Keratinocyte (primary cell): Measurements from ENCODE around the gene PIAS3. TPM values are rescaled to one million over a fixed set of nuclear protein-coding genes. Genes with fewer than 3 reads are reported as not detected.

ENCODE experiments used
- DNase-seq: peaks from one replicate; pipeline ENCODE4 v3.0.0-alpha.2; 2011; ENCODE audit warnings: low read depth, missing footprints, low spot score
- FAIRE-seq: peaks from 2 replicates; lab custom pipeline; 2011; peaks lifted over from hg19 to GRCh38; lab: Jason Lieb, UNC
- H2AFZ ChIP-seq: 2 replicates; pipeline ENCODE4 v1.6.0; 2012; ENCODE audit warnings: low read length, control low read depth, inconsistent platforms; ENCODE audit not compliant: control insufficient read depth
- H3K27ac ChIP-seq: 2 replicates; pipeline ENCODE4 v1.5.1; 2011; ENCODE audit warnings: low read length; ENCODE audit not compliant: control insufficient read depth, insufficient read depth
- H3K27me3 ChIP-seq: 3 replicates; pipeline ENCODE4 v1.6.0; 2011; ENCODE audit warnings: low read length; ENCODE audit not compliant: control insufficient read depth, insufficient read depth; ENCODE audit errors: extremely low read depth
- H3K36me3 ChIP-seq, 2 experiments: 2 replicates in 1 of 2; 3 replicates in 1 of 2; pipeline ENCODE4 v1.5.1; 2011; ENCODE audit warnings: low read length in 2 of 2, mild to moderate bottlenecking in 1 of 2; ENCODE audit not compliant: control insufficient read depth in 2 of 2, insufficient read depth in 2 of 2; ENCODE audit errors: extremely low read depth in 1 of 2
- H3K4me1 ChIP-seq: 3 replicates; pipeline ENCODE4 v1.5.1; 2011; ENCODE audit warnings: low read length; ENCODE audit not compliant: control insufficient read depth, insufficient read depth; ENCODE audit errors: extremely low read depth
- H3K4me2 ChIP-seq: 3 replicates; pipeline ENCODE4 v1.6.0; 2011; ENCODE audit warnings: low read depth, low read length; ENCODE audit not compliant: control insufficient read depth, insufficient read depth; ENCODE audit errors: extremely low read depth
- H3K4me3 ChIP-seq, 3 experiments: fragments of 200-600 bp in 1 of 3; sonication (generic) in 1 of 3; 2 replicates in 2 of 3; 3 replicates in 1 of 3; pipeline ENCODE4 v1.5.1; 2011 to 2016; ENCODE audit warnings: low read length in 3 of 3, mild to moderate bottlenecking in 3 of 3, control low read depth in 2 of 3, inconsistent platforms in 1 of 3, low read depth in 1 of 3, mixed read lengths in 1 of 3, mixed run types in 1 of 3, moderate library complexity in 1 of 3; ENCODE audit not compliant: control insufficient read depth in 2 of 3, insufficient read depth in 2 of 3; ENCODE audit errors: extremely low read depth in 1 of 3
- H3K79me2 ChIP-seq: 2 replicates; pipeline ENCODE4 v1.6.0; 2012; ENCODE audit warnings: low read length; ENCODE audit not compliant: control insufficient read depth, insufficient read depth
- H3K9ac ChIP-seq: 3 replicates; pipeline ENCODE4 v1.6.0; 2011; ENCODE audit warnings: low read length; ENCODE audit not compliant: control insufficient read depth, insufficient read depth; ENCODE audit errors: extremely low read depth
- H3K9me1 ChIP-seq: 3 replicates; pipeline ENCODE4 v1.6.0; 2011; ENCODE audit warnings: low read length; ENCODE audit not compliant: control insufficient read depth, insufficient read depth; ENCODE audit errors: extremely low read depth
- H3K9me3 ChIP-seq: 2 replicates; pipeline ENCODE4 v1.5.1; 2012; ENCODE audit warnings: low read depth, low read length; ENCODE audit not compliant: control insufficient read depth
- H4K20me1 ChIP-seq: 3 replicates; pipeline ENCODE4 v1.6.0; 2011; ENCODE audit warnings: low read length; ENCODE audit not compliant: control insufficient read depth, insufficient read depth; ENCODE audit errors: extremely low read depth
- EZH2 ChIP-seq: IDR thresholded peaks from one replicate; pipeline ENCODE4 v1.6.1; 2012; ENCODE audit warnings: inconsistent platforms, mild to moderate bottlenecking, low read length, moderate library complexity
- dilution Hi-C: fragments of 300-500 bp; cut with MboI; formaldehyde crosslinking; loops from one replicate; pipeline ENCODE4 v1.7.0; 2020; ENCODE audit warnings: low sequenced_read_pairs; ENCODE audit not compliant: extremely low pct_ligation_motif_present
- polyA plus RNA-seq, 5 experiments: library from polyadenylated mRNA; depleted of rRNA in 3 of 5; stranded (reverse) in 3 of 5; stranded (forward) in 1 of 5; unstranded in 1 of 5; fragments of >200 nt; gene quantifications; 1 replicate in 1 of 5; 2 replicates in 3 of 5; 3 replicates in 1 of 5; pipeline versions ENCODE4 v1.2.1 to v1.2.3, GENCODE V29; 2011 to 2012; ENCODE audit warnings: missing spikeins in 2 of 5, low read depth in 1 of 5, low replicate concordance in 1 of 5
- TF ChIP-seq, protein P1 (sequence below), 3 experiments: IDR thresholded peaks in 1 of 3; conservative IDR thresholded peaks in 1 of 3; optimal IDR thresholded peaks in 1 of 3; 2 replicates in 2 of 3; 3 replicates in 1 of 3; pipeline versions ENCODE3 to v1.5.1; 2011; ENCODE audit warnings: low read length in 3 of 3, mild to moderate bottlenecking in 3 of 3, moderate library complexity in 2 of 3, control low read depth in 1 of 3, inconsistent platforms in 1 of 3; ENCODE audit not compliant: insufficient read depth in 2 of 3; ENCODE audit errors: extremely low read depth in 1 of 3

Gene PIAS3
- polyA plus RNA-seq, 1 donor (not counting 4 experiments of a cell fraction or from before 2014, with no cell fraction given): 26.9 TPM

DNA sequence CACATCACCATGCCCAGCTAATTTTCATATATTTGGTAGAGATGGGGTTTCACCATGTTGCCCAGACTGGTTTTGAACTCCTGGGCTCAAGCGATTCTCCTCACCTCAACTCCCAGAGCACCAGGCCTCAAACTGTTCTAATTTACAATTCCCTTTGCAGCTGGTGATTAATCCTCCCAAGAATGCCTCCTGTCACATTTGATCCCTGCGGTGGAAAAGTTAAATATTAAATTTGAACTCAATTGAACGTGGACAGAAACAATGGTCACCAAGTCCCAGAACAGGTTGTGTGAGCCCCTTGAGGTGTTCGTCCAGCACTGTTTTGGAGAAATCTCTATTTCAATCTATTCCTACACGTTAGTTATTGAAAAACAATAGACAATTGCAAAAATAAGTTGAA is 28.8 kb upstream of the PIAS3 start:
- no peaks in the 10 kb centered on the region for H4K20me1 ChIP-seq

DNA sequence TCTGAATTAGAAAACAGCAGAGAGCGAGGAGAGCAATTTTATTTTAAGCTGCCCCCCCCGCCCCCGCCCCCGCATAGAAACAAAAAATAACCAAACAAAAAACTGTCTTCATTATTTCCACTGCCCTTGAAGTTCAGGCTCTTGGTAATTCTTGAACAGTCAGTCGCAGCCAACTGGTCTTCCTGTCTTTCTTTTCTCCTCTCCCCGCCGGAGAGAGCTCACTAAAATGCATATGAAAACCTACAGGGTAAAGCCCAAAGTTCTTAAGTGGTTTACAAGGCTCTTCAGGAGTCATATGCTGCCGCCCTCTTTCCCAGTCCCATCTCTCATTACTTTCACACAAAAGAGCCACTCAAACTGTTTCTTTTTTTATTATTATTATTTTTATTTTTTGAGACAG is 27.9 kb upstream of the PIAS3 start:
- H3K27ac ChIP-seq: no peak overlapping the region
- peaks cover 20% of the 10 kb centered on the region for H3K4me1 ChIP-seq
- DNase-seq (no peak), FAIRE-seq (no peak)
- dilution Hi-C loops: no loop called here
- no peak overlapping the region for H2AFZ ChIP-seq
- H3K36me3 ChIP-seq: no peaks in the 10 kb centered on the region
- H3K4me3 ChIP-seq: no peak overlapping the region
- TF ChIP-seq, protein P1, sequence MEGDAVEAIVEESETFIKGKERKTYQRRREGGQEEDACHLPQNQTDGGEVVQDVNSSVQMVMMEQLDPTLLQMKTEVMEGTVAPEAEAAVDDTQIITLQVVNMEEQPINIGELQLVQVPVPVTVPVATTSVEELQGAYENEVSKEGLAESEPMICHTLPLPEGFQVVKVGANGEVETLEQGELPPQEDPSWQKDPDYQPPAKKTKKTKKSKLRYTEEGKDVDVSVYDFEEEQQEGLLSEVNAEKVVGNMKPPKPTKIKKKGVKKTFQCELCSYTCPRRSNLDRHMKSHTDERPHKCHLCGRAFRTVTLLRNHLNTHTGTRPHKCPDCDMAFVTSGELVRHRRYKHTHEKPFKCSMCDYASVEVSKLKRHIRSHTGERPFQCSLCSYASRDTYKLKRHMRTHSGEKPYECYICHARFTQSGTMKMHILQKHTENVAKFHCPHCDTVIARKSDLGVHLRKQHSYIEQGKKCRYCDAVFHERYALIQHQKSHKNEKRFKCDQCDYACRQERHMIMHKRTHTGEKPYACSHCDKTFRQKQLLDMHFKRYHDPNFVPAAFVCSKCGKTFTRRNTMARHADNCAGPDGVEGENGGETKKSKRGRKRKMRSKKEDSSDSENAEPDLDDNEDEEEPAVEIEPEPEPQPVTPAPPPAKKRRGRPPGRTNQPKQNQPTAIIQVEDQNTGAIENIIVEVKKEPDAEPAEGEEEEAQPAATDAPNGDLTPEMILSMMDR (optimal IDR thresholded peaks at IDR 0.05 in 1 of 3, IDR thresholded peaks at IDR 0.05 in 1 of 3, conservative IDR thresholded peaks at IDR 0.05 in 1 of 3; ENCODE audit: extremely low read depth in 1 of 3, insufficient read depth in 2 of 3, low read length in 3 of 3): no peak
- no peak for TF ChIP-seq EZH2
- no peak overlapping the region for H3K4me2 ChIP-seq
- no peaks in the 10 kb centered on the region for H3K27me3 ChIP-seq
- H3K9me1 ChIP-seq: no peaks in the 10 kb centered on the region
- no peaks in the 10 kb centered on the region for H3K9me3 ChIP-seq
- H3K9ac ChIP-seq: no peak overlapping the region
- no peaks in the 10 kb centered on the region for H4K20me1 ChIP-seq
- H3K79me2 ChIP-seq: no peaks in the 10 kb centered on the region

More for the DNA sequence above, 28.8 kb upstream of the PIAS3 start:
- Histone ChIP-seq H3K9me1 (no peaks in the 10 kb centered on the region), H3K9me3 (no peaks in the 10 kb centered on the region), H3K36me3 (no peaks in the 10 kb centered on the region), H3K79me2 (no peaks in the 10 kb centered on the region), H3K9ac (no peak overlapping the region), H2AFZ (no peak overlapping the region), H3K4me1 (peaks cover 28% of the 10 kb centered on the region), H3K27me3 (no peaks in the 10 kb centered on the region), H3K4me3 (no peak overlapping the region), H3K27ac (no peak overlapping the region), H3K4me2 (no peak overlapping the region)
- dilution Hi-C loops: no loop called here
- FAIRE-seq (no peak), DNase-seq (no peak)
- TF ChIP-seq EZH2: no peak
- TF ChIP-seq, protein P1 (optimal IDR thresholded peaks at IDR 0.05 in 1 of 3, IDR thresholded peaks at IDR 0.05 in 1 of 3, conservative IDR thresholded peaks at IDR 0.05 in 1 of 3; ENCODE audit: extremely low read depth in 1 of 3, insufficient read depth in 2 of 3, low read length in 3 of 3): no peak
